GM12801 (cell line): ENCODE measurements around the gene DDR2.

Source experiments
- CTCF ChIP-seq: IDR thresholded peaks from one replicate; pipeline ENCODE4 v1.5.1; 2011; ENCODE audit warnings: control low read depth; ENCODE audit not compliant: insufficient read length; ENCODE audit errors: extremely low read depth

The DDR2 gene

GRCh38 chr1:162605225-162605927 lies 26.9 kb upstream of the DDR2 start:
- no peak for TF ChIP-seq CTCF

DNA sequence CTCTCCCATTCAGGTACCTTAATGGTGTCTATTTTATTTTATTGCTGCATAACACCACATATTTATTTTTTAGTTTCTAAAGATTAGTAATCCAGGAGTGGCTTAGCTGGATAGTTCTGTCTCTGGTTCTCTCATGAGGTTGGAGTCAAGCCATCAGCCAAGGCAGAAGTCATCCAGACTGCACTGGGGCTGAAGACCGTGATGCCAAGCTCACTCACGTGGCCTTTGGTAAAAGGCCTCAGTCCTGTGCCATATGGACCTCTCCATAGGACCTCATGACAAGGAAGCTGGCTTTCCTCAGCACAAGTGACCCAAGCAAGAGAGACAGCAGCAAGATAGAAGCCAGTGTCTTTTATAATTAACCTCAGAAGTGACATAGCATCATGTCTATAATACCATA lies 23.0 kb upstream of the DDR2 start:
- TF ChIP-seq CTCF = no peak

GRCh38 chr1:162612606-162613400 lies 19.5 kb upstream of the DDR2 start:
- TF ChIP-seq CTCF = no peak

- TF ChIP-seq CTCF = no peak
Observed at GRCh38 chr1:162616848-162617247, 15.4 kb upstream of the DDR2 start.

DNA sequence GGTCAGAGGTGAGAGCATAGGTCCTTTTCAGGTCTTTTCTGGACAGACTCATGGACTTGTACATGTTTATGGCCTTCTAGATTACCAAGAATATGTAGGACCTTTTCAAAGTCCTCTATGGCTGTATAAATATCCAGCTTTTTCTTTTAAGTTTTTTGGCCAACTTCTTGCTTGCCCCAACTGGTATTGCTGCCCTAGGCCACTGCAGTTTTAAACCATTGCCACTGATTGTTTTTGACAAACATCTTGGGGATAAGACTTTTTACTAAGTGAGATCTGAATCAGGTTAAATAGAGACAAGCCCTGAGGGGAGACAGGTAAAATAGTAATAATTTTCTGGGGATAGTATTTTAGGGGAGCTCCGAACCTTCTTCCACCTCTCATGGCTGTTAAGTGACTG lies 14.8 kb upstream of the DDR2 start:
- TF ChIP-seq CTCF = no peak

- no peak for TF ChIP-seq CTCF
Observed at GRCh38 chr1:162619076-162619475, 13.2 kb upstream of the DDR2 start.

DNA sequence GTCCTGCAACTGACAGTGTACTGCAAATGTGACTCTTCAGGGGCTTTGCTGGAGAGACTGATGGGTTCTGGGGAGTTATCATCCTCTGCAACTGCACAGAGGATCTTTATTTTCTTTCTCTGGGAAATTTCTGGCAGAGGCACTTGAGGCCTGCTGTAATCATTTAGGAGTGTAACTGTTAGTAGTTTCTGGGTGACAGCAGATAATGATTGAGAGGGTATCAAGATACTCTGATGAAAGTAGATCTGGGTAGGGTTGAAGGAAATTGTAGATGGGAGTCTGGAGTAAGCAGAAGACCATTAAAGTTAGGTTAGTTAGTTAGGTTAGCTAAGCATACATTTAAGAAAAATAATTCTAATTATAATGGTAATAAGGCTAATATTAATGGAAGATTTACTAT lies 11.0 kb upstream of the DDR2 start:
- TF ChIP-seq CTCF = no peak
